DMS153 treated with DMSO at 0.1 percent for 48 hours (cell line): ENCODE measurements around the gene FABP7.

Experiments
- DNase-seq: peaks from one replicate; lab custom pipeline; 2025; ENCODE audit not compliant: unreplicated experiment; lab: John Stamatoyannopoulos, UW

The FABP7 gene

DNA sequence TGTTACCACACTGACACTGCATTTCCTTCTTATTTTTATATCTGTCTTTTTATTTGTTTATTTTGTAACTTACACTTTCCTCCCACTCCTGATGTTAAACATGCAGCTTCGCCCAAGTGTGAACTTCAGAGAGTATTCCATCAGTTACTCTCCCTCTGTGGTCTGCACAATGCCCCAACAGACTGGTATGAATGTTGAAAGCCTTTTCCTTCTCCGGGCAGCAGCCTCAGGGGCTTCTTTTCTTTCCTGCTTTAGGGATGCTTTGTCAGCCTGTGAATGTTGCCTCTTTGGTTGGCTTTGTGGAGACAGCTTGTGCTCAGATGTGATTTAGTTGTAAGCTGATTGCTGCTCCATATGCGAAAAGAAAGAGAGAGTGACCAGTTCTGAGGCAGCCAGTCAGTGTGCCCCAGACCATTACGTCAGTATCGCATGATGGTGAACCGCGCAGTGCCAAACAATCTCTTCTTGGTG is 53.5 kb downstream of the FABP7 start:
- DNase-seq = no peak
